ENCODE data around the gene GTSE1.

DNA sequence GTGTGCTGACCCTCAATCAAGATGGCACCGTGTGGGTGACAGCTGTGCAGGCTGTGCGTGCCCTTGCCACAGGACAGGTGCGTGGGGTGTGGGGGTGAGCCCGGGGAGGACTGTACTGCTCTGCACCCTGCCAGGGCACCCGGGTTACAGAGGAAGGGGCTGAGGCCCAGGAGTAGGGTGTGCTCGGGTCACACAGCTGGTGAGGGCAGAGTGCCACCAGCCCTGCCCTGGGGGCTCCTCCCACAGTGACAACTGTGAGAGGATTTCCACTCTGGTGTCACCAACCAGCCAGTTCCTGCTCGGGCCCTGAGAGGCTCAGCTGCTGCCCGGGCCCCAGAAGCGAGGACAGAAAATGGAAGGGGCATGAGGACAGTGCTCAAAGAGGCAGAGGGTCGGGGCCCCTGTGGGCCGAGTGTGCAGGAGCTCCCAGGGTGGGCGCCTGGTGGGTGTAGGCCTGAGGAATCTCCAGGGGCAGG lies 59.4 kb downstream of the GTSE1 start:
- TF ChIP-seq, protein P1, sequence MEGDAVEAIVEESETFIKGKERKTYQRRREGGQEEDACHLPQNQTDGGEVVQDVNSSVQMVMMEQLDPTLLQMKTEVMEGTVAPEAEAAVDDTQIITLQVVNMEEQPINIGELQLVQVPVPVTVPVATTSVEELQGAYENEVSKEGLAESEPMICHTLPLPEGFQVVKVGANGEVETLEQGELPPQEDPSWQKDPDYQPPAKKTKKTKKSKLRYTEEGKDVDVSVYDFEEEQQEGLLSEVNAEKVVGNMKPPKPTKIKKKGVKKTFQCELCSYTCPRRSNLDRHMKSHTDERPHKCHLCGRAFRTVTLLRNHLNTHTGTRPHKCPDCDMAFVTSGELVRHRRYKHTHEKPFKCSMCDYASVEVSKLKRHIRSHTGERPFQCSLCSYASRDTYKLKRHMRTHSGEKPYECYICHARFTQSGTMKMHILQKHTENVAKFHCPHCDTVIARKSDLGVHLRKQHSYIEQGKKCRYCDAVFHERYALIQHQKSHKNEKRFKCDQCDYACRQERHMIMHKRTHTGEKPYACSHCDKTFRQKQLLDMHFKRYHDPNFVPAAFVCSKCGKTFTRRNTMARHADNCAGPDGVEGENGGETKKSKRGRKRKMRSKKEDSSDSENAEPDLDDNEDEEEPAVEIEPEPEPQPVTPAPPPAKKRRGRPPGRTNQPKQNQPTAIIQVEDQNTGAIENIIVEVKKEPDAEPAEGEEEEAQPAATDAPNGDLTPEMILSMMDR (IDR thresholded peaks at IDR 0.05), result no peak
- TF ChIP-seq, protein P2, sequence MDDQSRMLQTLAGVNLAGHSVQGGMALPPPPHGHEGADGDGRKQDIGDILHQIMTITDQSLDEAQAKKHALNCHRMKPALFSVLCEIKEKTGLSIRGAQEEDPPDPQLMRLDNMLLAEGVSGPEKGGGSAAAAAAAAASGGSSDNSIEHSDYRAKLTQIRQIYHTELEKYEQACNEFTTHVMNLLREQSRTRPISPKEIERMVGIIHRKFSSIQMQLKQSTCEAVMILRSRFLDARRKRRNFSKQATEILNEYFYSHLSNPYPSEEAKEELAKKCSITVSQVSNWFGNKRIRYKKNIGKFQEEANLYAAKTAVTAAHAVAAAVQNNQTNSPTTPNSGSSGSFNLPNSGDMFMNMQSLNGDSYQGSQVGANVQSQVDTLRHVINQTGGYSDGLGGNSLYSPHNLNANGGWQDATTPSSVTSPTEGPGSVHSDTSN (IDR thresholded peaks at IDR 0.05), result no peak
- no peak for TF ChIP-seq FOXJ3 (CRISPR knock-in tag; IDR thresholded peaks at IDR 0.05)
- TF ChIP-seq, protein P3, sequence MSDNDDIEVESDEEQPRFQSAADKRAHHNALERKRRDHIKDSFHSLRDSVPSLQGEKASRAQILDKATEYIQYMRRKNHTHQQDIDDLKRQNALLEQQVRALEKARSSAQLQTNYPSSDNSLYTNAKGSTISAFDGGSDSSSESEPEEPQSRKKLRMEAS (IDR thresholded peaks at IDR 0.05; ENCODE audit: low read depth), result no peak
- TF ChIP-seq TEAD4 (IDR thresholded peaks at IDR 0.05; ENCODE audit: borderline replicate concordance, insufficient read depth), result no peak
- TF ChIP-seq, protein P4, sequence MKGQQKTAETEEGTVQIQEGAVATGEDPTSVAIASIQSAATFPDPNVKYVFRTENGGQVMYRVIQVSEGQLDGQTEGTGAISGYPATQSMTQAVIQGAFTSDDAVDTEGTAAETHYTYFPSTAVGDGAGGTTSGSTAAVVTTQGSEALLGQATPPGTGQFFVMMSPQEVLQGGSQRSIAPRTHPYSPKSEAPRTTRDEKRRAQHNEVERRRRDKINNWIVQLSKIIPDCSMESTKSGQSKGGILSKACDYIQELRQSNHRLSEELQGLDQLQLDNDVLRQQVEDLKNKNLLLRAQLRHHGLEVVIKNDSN (IDR thresholded peaks at IDR 0.05; ENCODE audit: borderline replicate concordance, low read depth), result no peak
- no peak for TF ChIP-seq EZH2phosphoT487 (IDR thresholded peaks at IDR 0.05; ENCODE audit: borderline replicate concordance, low read depth)
- TF ChIP-seq MXI1 (IDR thresholded peaks at IDR 0.05; ENCODE audit: low read depth, low read length), result no peak
